NCI-H1694 treated with DMSO at 0.1 percent for 48 hours (cell line): ENCODE data around the gene ADGRD1.

ENCODE experiments used
- DNase-seq: peaks from one replicate; lab custom pipeline; 2025; lab: John Stamatoyannopoulos, UW

ADGRD1 gene

GRCh38 chr12:131137009-131137835 is 183.5 kb downstream of the ADGRD1 start:
- DNase-seq = no peak

DNA sequence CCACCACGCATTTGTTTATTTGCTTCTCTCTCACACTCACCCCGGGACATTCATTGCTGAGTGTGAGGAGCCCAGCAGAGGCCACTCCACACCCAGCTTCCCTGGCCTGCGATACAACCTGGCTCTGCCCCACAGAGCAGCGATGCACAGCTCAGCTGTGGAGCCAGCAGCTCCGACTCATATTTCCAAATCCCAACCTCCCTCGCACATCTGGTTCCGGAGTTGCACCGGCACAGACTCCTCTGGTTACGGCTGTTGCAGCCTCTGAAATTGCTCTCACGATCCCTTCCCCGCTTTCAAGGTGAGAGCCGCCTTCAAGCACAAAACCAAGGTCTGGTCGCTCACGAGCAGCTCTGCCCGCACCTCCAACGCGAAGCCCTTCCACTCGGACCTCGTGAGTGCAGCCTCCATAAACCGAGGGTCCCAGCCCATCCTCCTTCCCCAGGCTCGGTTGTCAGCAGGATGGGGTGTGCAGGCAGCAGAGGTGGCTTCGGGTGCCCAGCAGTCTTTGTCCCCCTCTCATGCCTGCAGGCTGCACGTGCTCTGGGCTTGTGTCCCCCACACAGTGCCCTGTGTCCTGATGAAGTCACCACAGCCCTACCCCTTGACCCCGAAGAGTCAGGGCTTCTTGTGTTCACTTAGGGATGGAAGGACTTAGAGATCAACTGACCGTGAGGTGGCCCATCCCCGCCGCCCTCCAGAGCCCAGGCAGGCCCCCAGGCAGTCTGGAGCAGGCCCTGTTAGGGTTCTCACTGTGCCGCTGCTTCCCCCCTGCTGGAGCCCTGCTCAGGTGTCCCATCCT is 184.3 kb downstream of the ADGRD1 start:
- DNase-seq = no peak

DNA sequence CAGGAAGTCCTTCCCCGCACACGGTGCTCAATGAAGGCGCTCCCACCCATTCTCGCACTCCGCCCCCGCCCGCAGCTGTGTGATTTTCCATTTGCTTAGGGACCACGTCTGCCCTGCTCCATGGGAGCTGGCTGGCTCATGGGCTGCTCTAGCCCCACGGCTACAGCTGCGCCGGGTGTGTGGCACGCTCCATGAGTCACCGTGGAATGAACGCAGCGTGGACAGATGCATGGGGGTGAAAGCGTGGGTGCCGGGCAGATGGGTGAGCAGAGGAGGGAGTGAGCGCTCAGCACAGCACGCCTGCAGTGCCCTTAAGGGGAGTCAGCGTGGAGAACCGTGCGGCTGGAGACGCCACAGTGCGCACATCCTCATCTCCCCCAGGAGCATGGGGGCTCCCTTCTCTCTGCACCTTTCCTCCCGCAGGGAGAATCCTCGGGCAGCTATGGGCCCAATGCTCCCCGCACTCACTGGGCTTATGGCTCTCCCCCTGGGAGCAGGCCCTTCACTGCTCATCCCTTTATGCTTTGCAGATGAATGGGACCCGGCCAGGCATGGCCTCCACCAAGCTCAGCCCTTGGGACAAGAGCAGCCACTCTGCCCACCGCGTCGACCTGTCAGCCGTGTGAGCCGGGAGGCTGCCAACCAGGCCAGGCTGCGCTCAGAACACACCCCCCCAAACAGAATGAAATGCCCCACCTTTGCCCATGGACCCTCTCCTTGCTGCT is 185.1 kb downstream of the ADGRD1 start:
- DNase-seq = no peak

DNA sequence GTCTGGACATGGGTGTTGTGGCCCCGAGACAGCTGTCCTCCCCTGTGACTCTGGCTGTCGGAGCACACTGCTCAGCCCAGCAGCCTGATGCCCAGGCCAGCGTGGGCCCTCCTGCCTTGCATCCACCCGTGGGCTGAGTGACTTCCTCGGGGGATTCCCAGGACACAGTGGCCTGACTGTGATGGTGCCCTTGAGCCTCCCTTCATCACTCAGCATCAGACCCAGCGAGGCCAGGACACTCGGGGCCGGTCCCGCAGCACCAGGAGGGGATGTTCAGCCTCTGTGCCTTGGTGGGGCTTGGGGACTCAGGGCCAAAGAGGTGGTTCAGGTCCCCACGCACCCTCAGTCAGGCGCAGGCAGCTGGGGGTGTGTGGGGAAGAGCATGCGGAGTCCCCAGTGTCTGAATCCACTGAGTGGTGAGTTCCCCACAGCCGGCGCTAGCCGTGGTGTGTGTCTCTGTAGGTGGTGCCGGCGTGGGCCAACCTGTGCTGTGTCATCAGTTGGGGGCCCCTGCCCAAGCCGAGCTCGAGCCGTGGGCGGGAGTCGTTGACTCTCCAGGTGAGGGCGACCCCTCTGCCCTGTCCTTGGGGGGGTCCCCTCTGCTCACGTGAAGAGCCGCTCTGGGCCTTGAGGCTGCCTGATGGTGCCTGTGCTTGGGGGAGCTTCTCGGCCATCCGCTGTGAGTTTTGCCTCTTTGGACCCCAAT is 185.8 kb downstream of the ADGRD1 start:
- DNase-seq = no peak

GRCh38 chr12:131140069-131140435 is 186.3 kb downstream of the ADGRD1 start:
- no peak for DNase-seq

DNA sequence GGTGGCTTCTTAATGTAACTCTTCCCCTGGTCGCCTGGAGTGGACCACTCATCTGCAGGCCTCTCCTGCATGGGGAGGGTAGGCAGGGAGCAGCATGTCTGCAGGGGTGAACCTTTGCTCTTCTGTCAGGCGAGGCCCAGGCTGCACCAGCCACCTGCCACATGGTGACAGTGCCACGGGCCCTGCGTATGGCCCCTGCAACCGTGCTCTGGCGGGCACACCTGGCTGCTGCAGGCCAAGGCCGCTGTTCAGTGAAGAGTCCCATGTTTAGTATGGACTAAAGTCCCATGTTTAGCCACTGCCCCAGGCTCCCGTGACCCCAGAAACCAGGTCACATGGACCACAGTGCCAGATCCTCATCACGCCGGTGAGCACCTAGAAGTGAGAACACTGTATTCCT is 187.0 kb downstream of the ADGRD1 start:
- no peak for DNase-seq

DNA sequence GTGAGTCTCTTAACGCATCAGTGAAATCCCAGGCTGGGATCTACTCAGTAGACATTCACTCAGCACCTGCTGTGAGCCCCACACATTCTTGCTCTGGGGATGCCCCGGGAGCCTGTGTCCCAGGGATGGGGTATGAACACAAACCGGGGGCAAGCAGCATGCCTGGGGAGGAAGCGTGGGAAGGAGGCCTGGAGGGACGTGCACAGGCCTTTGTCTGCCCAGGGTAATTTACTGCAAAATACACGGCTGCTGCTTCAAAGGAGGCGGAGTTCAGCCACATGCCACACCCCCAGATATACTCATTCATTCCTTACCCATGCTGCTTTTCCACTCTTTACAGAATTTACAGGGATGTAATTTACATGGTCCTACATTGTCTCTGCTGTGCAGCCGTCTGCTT is 187.8 kb downstream of the ADGRD1 start:
- no peak for DNase-seq

GRCh38 chr12:131142891-131143657 is 189.4 kb downstream of the ADGRD1 start:
- DNase-seq = no peak

DNA sequence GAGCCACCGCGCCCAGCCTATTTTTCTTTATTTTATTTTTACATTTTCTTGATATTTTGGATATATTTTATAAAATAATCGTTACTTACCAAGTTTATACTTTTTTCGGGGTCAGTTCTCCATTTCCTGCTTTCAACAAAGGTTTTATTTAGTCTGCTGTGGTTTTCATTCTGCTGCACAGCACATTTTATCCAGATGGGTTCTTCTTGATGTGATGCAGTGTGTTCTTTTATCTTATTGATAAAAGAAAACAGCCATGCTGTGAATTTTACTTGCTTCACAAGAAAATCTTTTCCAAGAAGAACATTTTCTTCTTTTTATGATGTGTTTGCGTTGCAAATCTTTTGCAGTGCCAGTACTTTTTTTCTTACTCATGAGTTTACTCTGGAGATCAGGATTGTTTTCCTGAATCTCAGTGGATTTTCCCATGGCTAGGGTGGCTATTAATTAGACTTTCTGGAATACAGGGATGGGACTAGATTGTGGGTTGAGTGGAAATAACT is 192.5 kb downstream of the ADGRD1 start:
- no peak for DNase-seq

GRCh38 chr12:131147293-131147692 is 193.6 kb downstream of the ADGRD1 start:
- no peak for DNase-seq

- DNase-seq = no peak
Measured at GRCh38 chr12:131147894-131148293, 194.2 kb downstream of the ADGRD1 start.

- no peak for DNase-seq
Measured at GRCh38 chr12:131151558-131152345, 198.0 kb downstream of the ADGRD1 start.

DNA sequence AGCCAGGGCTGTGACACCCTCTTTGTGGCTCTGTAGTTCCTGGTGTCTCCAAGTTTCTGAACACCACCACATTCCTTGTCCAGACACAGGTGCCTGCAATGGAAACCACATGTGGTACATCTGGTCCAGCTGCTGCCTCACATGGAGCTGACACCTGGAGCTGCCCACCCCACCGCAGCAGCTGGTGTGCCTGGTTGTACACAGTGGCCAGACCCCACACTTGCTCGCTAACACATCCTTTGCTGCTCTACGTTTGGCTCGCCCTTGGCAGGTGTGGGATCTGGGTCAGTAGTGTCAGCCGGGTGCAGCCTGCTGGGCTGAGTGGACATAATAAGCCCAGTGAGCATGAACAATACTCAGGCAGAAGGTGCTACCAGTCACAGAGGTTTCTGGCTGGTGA is 198.9 kb downstream of the ADGRD1 start:
- DNase-seq = no peak

- no peak for DNase-seq
Measured at GRCh38 chr12:131153016-131153415, 199.3 kb downstream of the ADGRD1 start.

- DNase-seq = no peak
Measured at GRCh38 chr12:131153956-131154355, 200.2 kb downstream of the ADGRD1 start.

DNA sequence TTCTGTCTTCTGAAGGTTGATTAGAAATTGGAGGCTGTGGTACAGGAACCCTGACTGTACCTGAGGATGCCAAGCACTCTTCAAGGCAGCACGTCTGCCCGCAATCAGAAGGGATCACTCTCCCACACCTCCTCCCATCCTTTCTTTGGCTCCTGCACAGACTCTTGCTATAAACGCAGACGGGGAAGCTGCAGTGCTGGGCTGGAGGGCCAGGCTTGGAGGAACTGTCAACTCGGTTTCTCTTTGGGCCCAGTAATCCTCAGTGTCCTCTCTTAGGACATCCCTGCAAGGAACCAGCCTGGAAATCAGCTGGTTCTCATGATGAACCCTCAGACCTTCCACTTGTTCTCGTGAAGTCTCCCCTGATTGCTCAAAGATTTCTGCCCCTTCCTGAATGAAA is 201.4 kb downstream of the ADGRD1 start:
- no peak for DNase-seq

GRCh38 chr12:131157743-131158142 is 204.0 kb downstream of the ADGRD1 start:
- DNase-seq = no peak

- no peak for DNase-seq
Measured at GRCh38 chr12:131159660-131160059, 206.0 kb downstream of the ADGRD1 start.

GRCh38 chr12:131162113-131162512 is 208.4 kb downstream of the ADGRD1 start:
- no peak for DNase-seq

DNA sequence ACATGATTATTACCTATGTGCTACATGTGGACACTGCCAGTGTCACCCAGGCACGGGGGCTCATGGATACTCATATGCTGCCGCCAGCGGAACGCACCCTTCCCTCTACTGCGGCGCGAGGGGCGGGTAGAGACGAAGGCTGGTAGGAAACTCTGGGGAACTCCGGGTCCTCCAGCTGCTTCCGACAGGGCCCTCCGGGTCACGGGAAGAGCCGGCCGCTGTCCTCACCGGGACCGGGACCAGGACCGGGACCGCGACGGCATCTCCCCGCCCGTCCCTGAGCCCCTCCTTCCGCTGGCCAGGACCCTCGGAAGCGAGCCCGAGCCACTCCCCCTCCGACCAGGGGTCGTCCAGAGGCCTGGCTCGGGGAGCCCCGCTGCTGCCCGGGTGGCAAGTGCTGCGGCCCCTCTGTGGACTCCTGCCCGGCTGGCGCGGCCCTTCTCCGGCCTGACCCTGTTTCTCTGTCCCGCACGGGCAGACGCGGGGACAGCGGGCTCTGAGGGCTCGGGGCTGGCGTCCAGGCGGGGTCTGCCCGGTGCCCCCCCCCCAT is 209.6 kb downstream of the ADGRD1 start:
- DNase-seq = no peak
